ENCODE data around the gene PGA5.

The PGA5 gene

GRCh38 chr11:61292356-61292755 lies 51.4 kb downstream of the PGA5 start:
- H3K9ac ChIP-seq (ENCODE audit: insufficient read length): no peak overlapping the region
- H3K9me3 ChIP-seq (ENCODE audit: low read depth, low read length): no peaks in the 10 kb centered on the region
- H3K4me3 ChIP-seq: no peak overlapping the region
- no peak for DNase-seq (ENCODE audit: low read depth, low spot score)
- H3K36me3 ChIP-seq (ENCODE audit: insufficient read depth, low read length): no peaks in the 10 kb centered on the region
- TF ChIP-seq FOXP2 (optimal IDR thresholded peaks at IDR 0.05; ENCODE audit: control extremely low read depth, extremely low read length, insufficient read depth) (no peak), EZH2 (IDR thresholded peaks at IDR 0.05) (no peak), POLR2AphosphoS5 (IDR thresholded peaks at IDR 0.05; ENCODE audit: borderline replicate concordance, low read depth, low read length) (no peak)
- no peak overlapping the region for H3K27ac ChIP-seq

GRCh38 chr11:61293867-61294716 lies 53.1 kb downstream of the PGA5 start:
- Histone ChIP-seq H3K9ac (ENCODE audit: insufficient read length) (peak overlapping the region; percentile 90), H3K36me3 (ENCODE audit: insufficient read depth, low read length) (no peaks in the 10 kb centered on the region), H3K9me3 (ENCODE audit: low read depth, low read length) (no peaks in the 10 kb centered on the region), H3K27ac (peak overlapping the region; percentile 19; the same call in 1 of the 2 replicates), H3K4me3 (peak overlapping the region; percentile 93)
- no peak for TF ChIP-seq FOXP2 (optimal IDR thresholded peaks at IDR 0.05; ENCODE audit: control extremely low read depth, extremely low read length, insufficient read depth)
- no peak; the same call in 1 of the 2 replicates for TF ChIP-seq POLR2AphosphoS5 (IDR thresholded peaks at IDR 0.05; ENCODE audit: borderline replicate concordance, low read depth, low read length)
- no peak for TF ChIP-seq EZH2 (IDR thresholded peaks at IDR 0.05)
- DNase-seq (ENCODE audit: low read depth, low spot score): no peak

- TF ChIP-seq EZH2 (IDR thresholded peaks at IDR 0.05): no peak
- peak; percentile 57; the same call in 1 of the 2 replicates for TF ChIP-seq POLR2AphosphoS5 (IDR thresholded peaks at IDR 0.05; ENCODE audit: borderline replicate concordance, low read depth, low read length)
- H3K27ac ChIP-seq: peak within 1 kb of the TSS; percentile 19; the same call in 1 of the 2 replicates
Observed at GRCh38 chr11:61294717-61295595, 54.0 kb downstream of the PGA5 start, which contains the start of gene VWCE. Gene VWCE (minus strand): TSS chr11:61295316. CDS start chr11:61295037, 279 bp downstream.

GRCh38 chr11:61295596-61295926 lies 54.6 kb downstream of the PGA5 start:
- Histone ChIP-seq H3K4me3 (no peak overlapping the region), H3K9me3 (ENCODE audit: low read depth, low read length) (no peaks in the 10 kb centered on the region), H3K27ac (0 out of 2 replicates have a peak overlapping the region, but pooled peaks have one; percentile 8), H3K36me3 (ENCODE audit: insufficient read depth, low read length) (peaks cover 12% of the 10 kb centered on the region; the same call in 1 of the 2 replicates), H3K9ac (ENCODE audit: insufficient read length) (no peak overlapping the region)
- DNase-seq (ENCODE audit: low read depth, low spot score): no peak
- TF ChIP-seq FOXP2 (optimal IDR thresholded peaks at IDR 0.05; ENCODE audit: control extremely low read depth, extremely low read length, insufficient read depth) (no peak), POLR2AphosphoS5 (IDR thresholded peaks at IDR 0.05; ENCODE audit: borderline replicate concordance, low read depth, low read length) (no peak), EZH2 (IDR thresholded peaks at IDR 0.05) (no peak)

More at GRCh38 chr11:61294717-61295595, 54.0 kb downstream of the PGA5 start, which contains the start of gene VWCE:
- Histone ChIP-seq H3K36me3 (ENCODE audit: insufficient read depth, low read length) (peaks cover 6% of the 10 kb centered on the region; the same call in 1 of the 2 replicates), H3K9ac (ENCODE audit: insufficient read length) (peak within 1 kb of the TSS; percentile 90), H3K4me3 (peak within 1 kb of the TSS; percentile 93), H3K9me3 (ENCODE audit: low read depth, low read length) (no peaks in the 10 kb centered on the region)
- no peak for DNase-seq (ENCODE audit: low read depth, low spot score)

- Histone ChIP-seq H3K9ac (ENCODE audit: insufficient read length) (no peak overlapping the region), H3K36me3 (ENCODE audit: insufficient read depth, low read length) (peaks cover 30% of the 10 kb centered on the region), H3K9me3 (ENCODE audit: low read depth, low read length) (no peaks in the 10 kb centered on the region), H3K4me3 (no peak overlapping the region), H3K27ac (peak overlapping the region; percentile 42; the same call in 1 of the 2 replicates)
- TF ChIP-seq POLR2AphosphoS5 (IDR thresholded peaks at IDR 0.05; ENCODE audit: borderline replicate concordance, low read depth, low read length) (no peak), EZH2 (IDR thresholded peaks at IDR 0.05) (no peak), FOXP2 (optimal IDR thresholded peaks at IDR 0.05; ENCODE audit: control extremely low read depth, extremely low read length, insufficient read depth) (no peak)
- no peak for DNase-seq (ENCODE audit: low read depth, low spot score)
Observed at GRCh38 chr11:61297341-61297740, 56.4 kb downstream of the PGA5 start.

- H3K9me3 ChIP-seq (ENCODE audit: low read depth, low read length): no peaks in the 10 kb centered on the region
- no peak for TF ChIP-seq FOXP2 (optimal IDR thresholded peaks at IDR 0.05; ENCODE audit: control extremely low read depth, extremely low read length, insufficient read depth)
- TF ChIP-seq POLR2AphosphoS5 (IDR thresholded peaks at IDR 0.05; ENCODE audit: borderline replicate concordance, low read depth, low read length): no peak
- no peak for TF ChIP-seq EZH2 (IDR thresholded peaks at IDR 0.05)
- DNase-seq (ENCODE audit: low read depth, low spot score): no peak
- H3K4me3 ChIP-seq: no peak overlapping the region
- H3K9ac ChIP-seq (ENCODE audit: insufficient read length): no peak overlapping the region
- peak overlapping the region; percentile 42; the same call in 1 of the 2 replicates for H3K27ac ChIP-seq
- H3K36me3 ChIP-seq (ENCODE audit: insufficient read depth, low read length): peaks cover 34% of the 10 kb centered on the region
Observed at GRCh38 chr11:61297746-61298145, 56.8 kb downstream of the PGA5 start.

- H3K9ac ChIP-seq (ENCODE audit: insufficient read length): no peak overlapping the region
- no peak for TF ChIP-seq EZH2 (IDR thresholded peaks at IDR 0.05)
- TF ChIP-seq FOXP2 (optimal IDR thresholded peaks at IDR 0.05; ENCODE audit: control extremely low read depth, extremely low read length, insufficient read depth): no peak
- no peak for TF ChIP-seq POLR2AphosphoS5 (IDR thresholded peaks at IDR 0.05; ENCODE audit: borderline replicate concordance, low read depth, low read length)
- H3K4me3 ChIP-seq: no peak overlapping the region
- no peaks in the 10 kb centered on the region for H3K9me3 ChIP-seq (ENCODE audit: low read depth, low read length)
- no peak overlapping the region for H3K27ac ChIP-seq
- DNase-seq (ENCODE audit: low read depth, low spot score): no peak
- peaks cover 42% of the 10 kb centered on the region for H3K36me3 ChIP-seq (ENCODE audit: insufficient read depth, low read length)
Observed at GRCh38 chr11:61298663-61299244, 57.8 kb downstream of the PGA5 start.

Measured in SK-N-MC (cell line).